HG03460 (cell line): ENCODE results near the gene FADS1.

Experiments
- ATAC-seq: cut with Tn5 transposase; IDR thresholded peaks from one replicate; pipeline ENCODE4 v1.9.1; 2021; ENCODE audit not compliant: unreplicated experiment

Gene FADS1

DNA sequence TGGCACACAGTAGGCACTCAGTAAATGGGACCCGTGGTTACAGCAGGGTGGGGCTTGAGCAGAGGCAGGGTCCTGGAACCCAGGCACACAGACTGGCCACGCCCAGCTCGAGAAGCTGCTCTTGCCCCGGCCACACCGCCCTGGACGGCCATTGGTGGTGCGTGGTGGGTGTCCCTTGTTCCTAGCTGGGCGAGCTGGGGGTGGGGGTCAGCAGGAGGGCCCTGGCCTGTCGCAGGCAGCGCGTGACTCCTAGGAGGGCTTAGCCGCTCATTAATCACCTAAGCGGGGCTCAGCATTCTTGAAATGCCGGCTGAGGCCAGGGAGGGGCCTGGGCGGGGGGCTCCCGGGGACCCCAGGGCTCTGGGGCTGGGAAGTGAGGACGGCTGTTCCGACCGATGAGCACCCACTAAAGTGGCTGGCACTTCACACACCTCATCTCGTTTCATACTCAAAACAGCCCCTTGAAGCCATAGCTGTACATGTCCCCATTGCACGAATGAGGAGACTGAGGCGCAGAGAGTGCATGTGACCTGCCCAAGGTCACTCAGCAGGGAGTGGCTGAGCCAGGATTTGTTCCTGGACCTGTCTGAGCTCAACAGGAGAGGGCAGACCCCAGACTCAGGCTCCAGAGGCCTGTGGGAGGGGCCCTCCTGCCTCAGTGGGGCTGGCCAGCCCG is 52.7 kb downstream of the FADS1 start:
- ATAC-seq, result no peak

DNA sequence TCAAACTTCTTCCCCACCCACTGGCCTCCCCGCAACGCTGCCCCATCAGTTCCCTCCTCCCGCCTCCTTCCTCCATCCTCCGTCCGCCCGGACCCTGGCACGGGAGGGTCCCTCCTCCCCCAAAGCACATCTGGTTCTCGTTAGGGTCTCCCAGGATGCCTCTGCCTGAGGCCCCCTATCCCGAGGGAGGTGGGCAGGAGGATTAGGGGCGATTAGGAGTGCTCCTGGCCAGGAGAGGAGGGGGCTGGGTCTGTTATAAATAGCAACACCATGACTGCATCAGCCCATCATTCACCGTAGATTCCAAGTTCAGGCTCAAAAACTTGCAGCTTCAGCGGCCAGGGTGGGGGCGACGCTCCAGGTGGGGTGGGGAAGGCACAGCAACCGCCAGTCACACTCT is 54.0 kb downstream of the FADS1 start:
- ATAC-seq, result no peak

DNA sequence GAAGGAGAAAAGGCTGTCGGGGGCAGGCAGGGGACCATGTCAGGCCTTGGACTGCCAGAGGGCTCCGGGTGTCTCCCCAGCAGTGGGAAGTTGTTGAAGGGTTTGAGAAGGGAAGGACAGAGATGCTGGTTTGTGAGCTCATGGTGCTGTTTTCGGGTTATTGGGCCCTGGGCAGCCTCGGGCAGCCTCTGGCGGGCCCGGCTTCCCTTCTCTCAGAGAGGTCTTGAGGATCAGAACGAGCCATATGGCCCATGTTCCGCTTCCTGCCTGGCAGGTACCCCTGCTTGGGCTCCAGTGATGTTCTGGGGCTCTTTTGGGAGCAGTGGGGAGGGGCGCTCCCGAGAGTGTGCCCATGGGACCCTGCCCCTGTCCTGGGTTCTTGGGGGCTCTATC is 54.6 kb downstream of the FADS1 start:
- no peak for ATAC-seq

DNA sequence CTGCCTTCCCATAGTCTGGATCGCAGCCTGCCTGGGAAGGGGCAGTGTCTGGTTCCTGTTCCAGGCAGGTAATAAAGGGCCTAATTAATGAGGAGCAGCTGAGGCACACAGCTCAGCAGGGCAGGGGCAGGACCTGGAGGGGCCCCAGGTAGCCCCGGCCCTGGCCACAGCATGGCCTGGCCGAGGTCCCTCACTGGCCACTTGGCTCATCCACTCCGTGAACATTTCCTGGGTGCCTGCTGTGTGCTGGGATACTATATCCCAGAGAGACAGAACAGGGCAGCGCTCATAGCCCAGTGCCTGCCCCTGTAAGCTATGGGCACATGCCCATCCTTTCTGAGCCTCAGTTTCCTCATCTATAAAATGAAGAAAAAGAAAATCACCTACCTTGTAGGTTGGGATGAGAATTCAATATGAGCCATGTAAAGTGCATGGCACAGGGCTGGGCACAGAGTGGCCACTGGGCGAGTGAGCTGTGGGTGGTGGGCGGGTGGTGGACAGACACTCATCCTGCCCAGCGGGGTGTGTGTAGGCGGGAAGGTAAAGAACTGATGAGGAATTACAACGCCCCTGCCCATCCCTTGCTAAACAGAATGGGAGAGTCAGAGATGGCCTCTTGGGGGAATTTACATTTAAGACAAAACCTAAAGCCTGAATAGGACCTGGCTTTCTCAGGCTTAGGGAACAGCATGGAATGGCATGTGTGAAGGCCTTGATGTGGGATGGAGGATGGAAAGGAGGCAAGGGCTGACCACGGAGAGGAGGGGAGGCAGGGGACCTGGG is 55.2 kb downstream of the FADS1 start:
- ATAC-seq, result no peak

DNA sequence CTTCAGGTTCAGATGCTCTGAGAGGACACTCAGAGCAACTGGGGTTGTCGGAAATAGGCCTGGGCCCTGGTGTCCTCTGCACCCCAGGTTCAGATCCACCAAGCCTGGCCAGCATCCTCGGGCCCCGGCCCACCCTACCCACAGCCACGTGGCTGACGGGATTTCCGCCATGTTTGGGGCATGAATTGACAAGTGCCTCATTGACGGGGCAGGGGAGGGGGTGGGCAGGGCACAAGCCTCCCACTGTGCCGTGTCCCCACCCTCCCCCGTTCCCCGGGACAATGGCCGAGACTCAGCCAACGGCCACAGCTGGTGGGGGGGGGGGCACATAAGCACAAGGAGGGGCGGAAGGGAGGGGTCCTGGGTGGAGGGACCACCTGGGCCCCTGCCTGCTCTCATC is 55.9 kb downstream of the FADS1 start:
- ATAC-seq, result no peak

DNA sequence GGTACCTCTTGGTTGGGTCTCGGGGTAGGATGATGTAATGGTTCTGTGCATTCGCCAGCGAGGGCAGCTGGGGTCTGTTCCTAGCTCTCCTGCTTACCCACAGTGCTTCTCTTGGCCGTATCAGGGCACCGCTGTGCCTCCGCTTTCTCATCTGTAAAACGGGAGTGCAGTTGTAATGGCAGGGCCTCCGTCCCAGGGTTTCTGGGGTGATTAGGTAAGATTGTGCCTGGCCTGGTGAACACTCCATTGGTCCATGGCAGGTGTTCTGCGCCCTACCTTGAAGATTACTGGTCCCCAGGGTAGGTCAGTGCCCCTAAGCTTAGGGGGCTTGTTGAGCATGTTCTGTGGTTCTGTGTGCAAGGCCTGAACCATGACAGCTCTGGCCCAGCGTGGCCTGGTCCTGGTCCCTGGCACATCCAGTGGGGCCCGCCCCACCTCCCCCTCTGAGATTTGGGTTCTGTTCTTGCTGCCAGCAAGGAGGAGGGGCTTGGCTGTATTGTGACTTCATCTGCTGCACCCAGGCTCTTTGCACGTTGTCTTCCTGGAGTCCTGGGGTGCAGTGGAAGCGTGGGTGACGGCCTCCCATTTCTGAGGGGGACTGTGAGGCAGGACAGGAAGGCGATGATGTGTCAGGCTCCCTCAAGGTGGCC is 59.5 kb downstream of the FADS1 start:
- ATAC-seq, result no peak

DNA sequence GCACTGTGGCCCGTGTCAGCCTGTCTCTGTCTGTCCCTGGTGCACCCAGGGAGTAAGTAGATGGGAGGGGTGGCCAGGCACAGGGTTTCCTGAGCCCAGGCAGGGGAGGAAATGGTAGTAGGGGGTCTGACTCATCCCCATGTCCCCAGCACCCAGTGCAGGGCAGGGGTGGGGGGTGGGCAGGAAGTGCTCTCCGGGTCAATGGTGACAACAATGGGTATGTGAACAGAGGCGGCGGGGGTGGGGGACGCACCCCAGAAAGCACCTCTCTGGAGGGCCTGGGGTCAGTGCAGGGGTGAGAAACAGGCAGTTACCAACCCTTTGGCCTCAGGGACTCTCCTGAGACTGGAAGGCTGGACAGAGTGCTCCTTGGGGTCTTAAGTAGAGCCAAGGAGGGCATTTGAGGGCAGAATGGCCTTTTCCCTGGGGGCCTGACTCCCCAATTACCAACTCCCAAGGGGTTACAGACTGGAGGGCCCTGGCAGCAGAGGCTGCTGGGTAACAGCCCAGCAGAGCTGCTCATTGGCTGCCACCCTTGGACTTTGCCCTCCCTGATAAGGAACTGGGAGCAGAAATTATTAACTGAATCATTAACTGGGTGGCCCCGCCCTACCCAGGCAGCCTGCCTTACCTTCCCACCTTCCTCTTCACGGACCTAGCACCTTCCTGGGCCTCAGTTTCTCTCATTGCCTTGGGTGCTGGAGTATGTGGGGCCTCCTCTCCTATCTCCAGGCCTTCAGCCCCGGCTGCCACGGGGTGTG is 60.2 kb downstream of the FADS1 start:
- peak; percentile 61 for ATAC-seq

DNA sequence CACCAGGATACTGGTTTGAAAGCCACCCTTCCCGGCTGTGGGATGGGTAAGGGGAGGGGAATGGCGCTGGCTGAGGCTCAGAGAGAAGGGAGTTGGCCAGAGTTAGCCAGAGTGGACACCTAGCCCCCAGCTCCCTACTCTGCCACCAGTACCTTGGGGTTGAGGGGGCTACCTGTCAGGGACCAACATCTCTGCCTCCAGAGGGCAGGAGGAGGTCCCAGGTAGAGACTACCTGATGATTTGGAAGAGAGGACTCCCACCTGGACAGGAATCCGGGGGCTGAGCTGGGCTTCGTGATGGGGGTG is 60.7 kb downstream of the FADS1 start:
- peak; percentile 8 for ATAC-seq

DNA sequence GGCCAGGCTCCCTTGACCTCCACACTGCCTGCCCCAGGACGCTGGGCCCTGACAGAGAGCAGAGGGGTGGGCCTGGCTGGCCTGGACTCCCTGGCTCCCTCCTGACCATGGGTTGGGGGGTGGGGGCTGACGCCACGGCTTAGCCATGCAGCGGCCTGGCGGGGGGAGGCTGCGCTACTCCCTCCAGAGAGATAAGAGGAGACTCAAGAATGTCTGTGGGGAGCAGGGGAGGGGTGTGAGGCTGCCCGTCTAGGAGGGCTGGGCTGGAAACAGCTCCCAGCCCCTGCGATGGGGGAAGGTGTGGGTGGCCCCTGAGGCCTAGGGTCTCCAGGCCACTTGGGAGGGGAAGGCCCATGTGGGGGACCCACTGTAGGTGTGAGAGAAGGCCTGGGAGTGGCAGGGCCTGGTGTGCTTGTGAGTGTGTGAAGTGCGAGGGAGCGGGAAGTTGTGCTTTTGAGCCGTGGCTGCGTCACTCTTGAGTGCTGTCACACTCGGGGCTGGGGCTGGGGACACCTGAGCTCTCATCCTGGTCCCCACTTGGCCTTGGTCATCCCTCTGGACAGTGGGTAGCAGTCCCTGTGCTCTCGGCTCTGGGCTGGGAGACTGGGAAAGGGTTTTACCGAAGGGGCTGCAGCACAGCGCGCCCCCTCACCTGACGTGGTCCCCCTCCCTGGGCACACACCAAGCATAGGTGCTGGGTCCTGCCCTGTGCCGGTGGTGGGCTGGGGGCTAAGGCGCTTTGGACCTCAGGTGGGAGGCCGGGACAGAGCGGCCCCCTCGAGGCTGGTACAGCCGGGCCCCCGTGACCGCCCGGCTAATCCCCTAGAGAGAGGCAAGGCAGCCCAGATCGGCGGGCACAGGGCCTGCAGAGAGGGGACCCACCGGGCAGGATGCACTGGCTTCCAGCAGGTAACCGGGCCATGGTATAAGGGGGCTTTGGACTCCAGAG is 62.0 kb downstream of the FADS1 start:
- no peak for ATAC-seq

DNA sequence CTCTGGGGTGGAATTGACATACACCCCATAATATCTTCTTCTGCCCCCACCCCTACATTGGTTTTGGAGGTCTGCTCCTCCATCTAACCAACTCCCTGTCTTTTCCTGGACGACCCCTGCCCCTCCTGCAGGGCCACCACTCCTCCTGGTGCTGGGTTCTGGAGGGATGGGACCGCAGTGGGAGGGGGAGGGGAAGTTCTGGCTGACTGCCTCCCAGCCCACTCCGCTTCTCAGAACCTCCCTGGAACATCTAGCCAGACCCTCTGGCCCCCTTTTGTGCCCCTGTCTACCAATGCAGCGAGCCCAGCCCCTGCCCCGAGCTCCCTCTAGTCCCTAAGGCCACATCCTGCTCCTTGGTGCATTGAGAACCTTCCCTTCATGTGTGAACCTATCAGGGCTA is 63.1 kb downstream of the FADS1 start:
- no peak for ATAC-seq

DNA sequence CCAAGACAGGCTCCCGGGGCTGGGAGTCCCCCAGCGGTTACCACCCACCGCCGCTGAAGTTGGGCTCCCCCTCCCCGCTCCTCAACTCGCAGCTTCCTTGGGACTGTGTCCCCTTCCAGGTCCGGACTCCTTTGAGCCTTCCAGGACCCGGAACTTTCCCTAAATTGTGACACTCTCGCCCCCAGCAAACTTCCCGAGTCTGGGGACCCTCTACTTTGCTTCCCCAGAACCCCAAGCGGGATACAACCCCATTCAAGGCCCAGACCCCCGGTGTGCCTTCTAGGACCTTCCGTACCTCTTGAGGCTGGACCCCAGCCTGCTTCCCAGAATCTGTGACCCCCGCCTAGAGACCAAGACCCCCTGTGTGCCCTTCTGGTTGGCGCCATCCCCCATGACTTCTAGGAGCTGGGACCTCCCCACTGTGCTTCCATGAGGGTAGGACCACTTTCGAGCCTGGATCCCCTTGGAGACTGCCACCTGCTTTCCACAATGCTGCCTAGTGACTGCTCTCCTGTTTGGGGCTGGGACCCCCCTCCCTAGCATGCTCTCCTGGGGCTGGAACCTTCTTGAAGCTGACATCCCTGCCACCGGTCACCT is 63.8 kb downstream of the FADS1 start:
- no peak for ATAC-seq

DNA sequence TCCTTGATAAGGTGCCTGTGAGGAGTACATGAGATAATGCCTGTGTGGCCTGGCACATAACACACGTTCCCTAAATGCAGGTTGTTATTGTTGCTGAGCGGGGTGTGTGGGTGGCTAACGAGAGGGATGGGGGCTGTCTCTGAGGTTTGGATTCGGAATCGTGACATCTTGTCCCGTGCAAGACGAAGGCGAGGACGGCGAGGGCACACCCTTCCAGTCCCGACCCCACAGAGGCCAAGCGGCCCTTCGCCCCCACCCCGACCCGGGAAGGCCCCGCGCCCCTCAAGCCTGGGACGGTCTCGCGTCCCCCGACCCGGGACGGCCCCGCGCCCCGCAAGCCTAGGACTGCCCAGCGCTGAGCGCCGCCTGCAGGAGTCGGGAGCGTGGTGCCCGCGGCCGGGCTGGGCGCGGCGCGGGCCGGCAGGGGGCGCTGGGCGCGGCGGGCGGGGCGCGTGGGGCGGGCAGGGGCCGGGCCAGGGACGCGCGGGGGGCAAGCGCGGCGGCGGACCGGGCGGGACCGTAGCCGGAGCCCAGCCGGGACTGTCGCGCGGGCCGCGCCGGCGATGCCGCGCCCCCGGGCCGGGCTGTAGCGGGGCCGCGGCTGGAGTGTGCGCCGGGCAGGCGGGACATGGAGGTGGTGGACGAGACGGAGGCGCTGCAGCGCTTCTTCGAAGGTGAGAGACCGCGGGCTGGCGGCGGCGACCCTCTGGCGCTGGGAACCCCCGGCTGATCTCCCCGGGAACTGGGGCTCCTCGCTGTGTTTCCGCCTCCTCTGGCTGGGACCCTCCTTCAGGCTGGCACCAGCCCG is 64.5 kb downstream of the FADS1 start, which contains the start of gene MYRF:
TSS of gene MYRF (plus strand) at position 520 of the 808 bp plus-strand sequence. CDS start at position 629, 109 bp downstream.
- ATAC-seq, result no peak

DNA sequence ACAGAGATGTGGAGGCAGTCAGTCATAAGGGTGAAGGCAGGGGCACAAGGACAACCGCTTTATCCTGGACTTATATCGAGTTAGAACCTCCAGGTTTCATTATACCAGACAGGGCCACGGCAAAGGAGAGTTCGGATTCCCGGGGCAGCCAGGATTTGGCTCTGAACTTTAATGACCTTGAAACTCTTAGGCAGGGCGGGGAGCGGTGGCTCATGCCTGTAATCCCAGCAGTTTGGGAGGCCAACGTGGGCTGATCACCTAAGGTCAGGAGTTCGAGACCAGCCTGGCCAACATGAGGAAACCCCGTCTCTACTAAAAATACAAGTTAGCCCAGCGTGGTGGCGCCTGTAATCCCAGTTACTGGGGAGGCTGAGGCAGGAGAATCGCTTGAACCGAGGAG is 65.4 kb downstream of the FADS1 start:
- ATAC-seq, result no peak

DNA sequence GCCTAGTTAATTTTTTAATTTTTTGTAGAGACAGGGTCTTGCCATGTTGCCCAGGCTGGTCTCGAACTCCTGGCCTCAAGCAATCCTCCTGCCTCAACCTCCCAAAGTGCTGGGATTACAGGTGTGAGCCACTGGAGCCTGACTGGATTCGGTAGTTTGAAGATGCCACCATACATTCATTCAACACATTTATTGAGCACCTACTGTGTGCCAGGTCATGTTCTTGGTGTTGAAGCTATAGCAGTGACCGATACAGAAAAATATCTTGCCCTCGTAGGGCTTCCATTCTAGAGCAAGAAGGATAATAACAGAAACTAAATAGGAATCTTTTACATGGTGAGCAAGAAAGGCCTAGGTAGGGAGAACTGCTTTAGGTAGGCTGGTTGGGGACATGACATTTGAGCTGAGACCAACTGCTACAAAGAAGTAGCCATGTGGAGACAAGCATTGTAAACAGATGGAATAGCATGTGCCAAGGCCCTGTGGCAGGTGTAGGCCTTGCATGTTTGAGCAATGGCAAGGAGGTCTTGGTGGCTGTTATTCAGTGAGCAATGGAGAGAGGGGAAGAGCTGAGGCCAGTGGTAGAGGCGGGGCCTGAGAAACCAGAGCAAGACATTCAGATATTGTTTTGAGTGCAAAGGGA is 66.1 kb downstream of the FADS1 start:
- ATAC-seq, result no peak
